SU-DHL-6 (cell line): Measurements from ENCODE around the gene BRAP.

Source experiments
- CTCF ChIP-seq: fragments of 200-600 bp; sonication (generic); IDR thresholded peaks from one replicate; pipeline ENCODE4 v1.5.1; 2017; ENCODE audit warnings: antibody characterized with exemption, mild to moderate bottlenecking, low read length, moderate library complexity; ENCODE audit not compliant: insufficient read depth, poor library complexity, severe bottlenecking
- EZH2phosphoT487 ChIP-seq: fragments of 200-600 bp; sonication (generic), shearing (Covaris generic); conservative IDR thresholded peaks from 2 replicates; pipeline ENCODE4 v1.6.1; 2018; ENCODE audit warnings: mild to moderate bottlenecking, antibody characterized with exemption, low read length, moderate library complexity, mixed read lengths

- TF ChIP-seq CTCF (no peak), EZH2phosphoT487 (no peak)
Measured at GRCh38 chr12:111606767-111607230, 79.0 kb downstream of the BRAP start.
